H1 (cell line): Measurements from ENCODE around the gene NBAS. TPM values are rescaled to one million over a fixed set of nuclear protein-coding genes. Genes with fewer than 3 reads are reported as not detected.

ENCODE experiments used
- CHD7 ChIP-seq: fragments of 300-600 bp; sonication (generic); IDR thresholded peaks from 2 replicates; pipeline ENCODE4 v1.7.1; 2012; ENCODE audit warnings: low read length, moderate library complexity, mild to moderate bottlenecking, inconsistent platforms; ENCODE audit not compliant: insufficient replicate concordance
- KDM4A ChIP-seq: IDR thresholded peaks from one replicate; pipeline ENCODE4 v1.7.1; 2012; ENCODE audit warnings: low read depth, mild to moderate bottlenecking, moderate library complexity, low read length, inconsistent platforms; ENCODE audit not compliant: severe bottlenecking
- POLR2AphosphoS5 ChIP-seq: IDR thresholded peaks from 2 replicates; pipeline ENCODE4 v1.6.1; 2011; ENCODE audit warnings: low read depth, low read length
- SIX5 ChIP-seq: IDR thresholded peaks from 2 replicates; pipeline ENCODE4 v1.6.1; 2011; ENCODE audit warnings: mild to moderate bottlenecking, low read depth, low read length
- SRF ChIP-seq: IDR thresholded peaks from 2 replicates; pipeline ENCODE4 v1.6.1; 2011; ENCODE audit warnings: mild to moderate bottlenecking, low read depth, low read length, moderate library complexity
- TAF1 ChIP-seq: IDR thresholded peaks from 2 replicates; pipeline ENCODE4 v1.6.1; 2011; ENCODE audit warnings: mild to moderate bottlenecking, low read depth, low read length
- polyA plus RNA-seq, 7 experiments: library from polyadenylated mRNA; depleted of rRNA in 3 of 7; stranded (reverse) in 5 of 7; unstranded in 2 of 7; fragments of >200 nt in 5 of 7; fragments of 200-250 nt in 2 of 7; gene quantifications; 1 replicate in 5 of 7; 2 replicates in 1 of 7; 4 replicates in 1 of 7; pipeline versions ENCODE4 v1.2.1 to v1.2.3, GENCODE V29; 2011 to 2013; ENCODE audit warnings: missing spikeins in 2 of 7, mixed read lengths in 2 of 7
- total RNA-seq: library from RNA; stranded (reverse); fragmentation: NEBNext Ultra II Directional; extraction: Animal tissue kit (Norgen Biotek cat#: 25700); gene quantifications from 2 replicates; pipeline ENCODE4 v1.2.1, GENCODE V29; 2021
- TF ChIP-seq, protein P1 (sequence below), 3 experiments: IDR thresholded peaks; 1 replicate in 2 of 3; 2 replicates in 1 of 3; pipeline versions ENCODE4 v1.5.1 to v1.6.1; 2011; ENCODE audit warnings: low read length in 3 of 3, mild to moderate bottlenecking in 3 of 3, inconsistent platforms in 2 of 3, low read depth in 1 of 3, moderate library complexity in 1 of 3; ENCODE audit not compliant: insufficient read depth in 1 of 3; ENCODE audit errors: control extremely low read depth in 1 of 3

The NBAS gene
- total and polyA plus RNA-seq, 2 of the 8 experiments (the other 6 are each of a cell fraction or from before 2014, with no cell fraction given) = 19.6 to 34.8 TPM

DNA sequence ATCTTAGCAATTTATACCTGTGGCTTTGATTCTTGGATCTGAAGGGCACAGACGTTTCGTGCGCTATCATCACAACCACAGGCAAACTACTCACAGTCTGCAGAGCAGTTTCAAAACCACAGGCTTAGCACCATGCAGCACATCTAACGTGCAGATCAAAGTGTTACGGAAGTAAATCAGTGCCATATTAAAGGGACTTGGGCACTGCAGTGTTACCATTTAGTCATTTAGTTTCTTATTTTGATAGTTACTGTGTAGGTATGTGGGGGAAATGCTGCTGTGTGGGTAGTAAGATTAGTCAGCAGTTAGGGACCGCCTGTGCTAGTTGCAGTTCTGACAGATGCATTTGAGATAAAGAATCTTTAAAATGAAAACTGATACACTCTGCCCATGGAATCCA lies 384.0 kb downstream of the NBAS start (continued):
- TF ChIP-seq CHD7 (no peak), KDM4A (no peak), SIX5 (no peak), TAF1 (no peak), SRF (no peak), POLR2AphosphoS5 (no peak)
- TF ChIP-seq, protein P1, sequence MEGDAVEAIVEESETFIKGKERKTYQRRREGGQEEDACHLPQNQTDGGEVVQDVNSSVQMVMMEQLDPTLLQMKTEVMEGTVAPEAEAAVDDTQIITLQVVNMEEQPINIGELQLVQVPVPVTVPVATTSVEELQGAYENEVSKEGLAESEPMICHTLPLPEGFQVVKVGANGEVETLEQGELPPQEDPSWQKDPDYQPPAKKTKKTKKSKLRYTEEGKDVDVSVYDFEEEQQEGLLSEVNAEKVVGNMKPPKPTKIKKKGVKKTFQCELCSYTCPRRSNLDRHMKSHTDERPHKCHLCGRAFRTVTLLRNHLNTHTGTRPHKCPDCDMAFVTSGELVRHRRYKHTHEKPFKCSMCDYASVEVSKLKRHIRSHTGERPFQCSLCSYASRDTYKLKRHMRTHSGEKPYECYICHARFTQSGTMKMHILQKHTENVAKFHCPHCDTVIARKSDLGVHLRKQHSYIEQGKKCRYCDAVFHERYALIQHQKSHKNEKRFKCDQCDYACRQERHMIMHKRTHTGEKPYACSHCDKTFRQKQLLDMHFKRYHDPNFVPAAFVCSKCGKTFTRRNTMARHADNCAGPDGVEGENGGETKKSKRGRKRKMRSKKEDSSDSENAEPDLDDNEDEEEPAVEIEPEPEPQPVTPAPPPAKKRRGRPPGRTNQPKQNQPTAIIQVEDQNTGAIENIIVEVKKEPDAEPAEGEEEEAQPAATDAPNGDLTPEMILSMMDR (IDR thresholded peaks at IDR 0.05; ENCODE audit: control extremely low read depth in 1 of 3, insufficient read depth in 1 of 3, low read depth in 1 of 3, low read length in 3 of 3) = no peak
